ENCODE data around the gene ZNF813. TPM values are rescaled to one million over a fixed set of nuclear protein-coding genes. Genes with fewer than 3 reads are reported as not detected.
"Not testable (repeated sequence)": the region's sequence is repeated elsewhere in the genome, so short reads cannot be mapped to it uniquely, and the experiment has no call there.

The ZNF813 gene
- total and polyA plus RNA-seq, 9 of the 15 experiments (the other 6 are each of a cell fraction or from before 2014, with no cell fraction given): 1.3 to 8.0 (median 5.3) TPM

DNA sequence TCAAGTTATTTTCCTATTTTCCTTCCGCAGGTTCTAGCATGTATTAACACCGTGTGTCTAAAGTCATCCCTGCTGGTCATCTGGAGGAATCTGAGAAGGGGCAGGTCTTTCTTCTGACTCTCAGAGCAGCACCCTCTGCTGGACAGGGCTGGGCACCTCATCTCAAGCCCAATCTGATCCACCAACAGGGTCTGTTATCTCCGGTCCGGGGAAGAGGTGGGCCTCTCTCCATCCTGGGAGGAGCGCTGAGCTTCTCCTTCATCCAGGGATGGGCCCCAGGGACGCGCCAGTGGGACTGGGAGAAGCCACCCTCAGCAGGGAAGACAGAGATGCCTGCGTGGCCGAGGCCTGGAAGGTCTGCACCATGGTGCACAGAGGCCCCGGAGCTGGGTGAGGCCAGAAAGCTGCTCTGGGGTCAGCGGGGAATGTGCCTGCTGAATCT lies 44.4 kb downstream of the ZNF813 start (continued):
- TF ChIP-seq, protein P1, sequence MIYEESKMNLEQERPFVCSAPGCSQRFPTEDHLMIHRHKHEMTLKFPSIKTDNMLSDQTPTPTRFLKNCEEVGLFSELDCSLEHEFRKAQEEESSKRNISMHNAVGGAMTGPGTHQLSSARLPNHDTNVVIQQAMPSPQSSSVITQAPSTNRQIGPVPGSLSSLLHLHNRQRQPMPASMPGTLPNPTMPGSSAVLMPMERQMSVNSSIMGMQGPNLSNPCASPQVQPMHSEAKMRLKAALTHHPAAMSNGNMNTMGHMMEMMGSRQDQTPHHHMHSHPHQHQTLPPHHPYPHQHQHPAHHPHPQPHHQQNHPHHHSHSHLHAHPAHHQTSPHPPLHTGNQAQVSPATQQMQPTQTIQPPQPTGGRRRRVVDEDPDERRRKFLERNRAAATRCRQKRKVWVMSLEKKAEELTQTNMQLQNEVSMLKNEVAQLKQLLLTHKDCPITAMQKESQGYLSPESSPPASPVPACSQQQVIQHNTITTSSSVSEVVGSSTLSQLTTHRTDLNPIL (CRISPR knock-in tag; IDR thresholded peaks at IDR 0.05): no peak

DNA sequence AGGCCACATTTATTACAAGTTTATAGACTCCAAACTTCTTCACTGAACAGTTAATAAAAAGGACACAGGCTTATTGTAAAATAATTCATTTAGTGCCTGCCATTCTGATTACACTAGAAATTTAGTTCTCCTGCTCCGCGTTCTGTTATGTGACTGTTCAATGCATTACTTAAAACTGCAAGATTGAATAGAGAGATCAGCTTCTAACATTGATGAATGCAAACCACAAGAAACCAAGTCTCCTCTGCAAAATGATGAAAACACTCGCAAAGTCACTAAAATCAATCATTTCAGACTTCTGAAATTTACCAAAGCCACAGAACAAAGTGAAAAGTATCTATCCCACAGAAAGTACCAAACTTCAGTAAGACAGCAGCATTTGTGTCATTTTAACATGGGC lies 47.5 kb downstream of the ZNF813 start:
- H3K9me1 ChIP-seq (ENCODE audit: control insufficient read depth, insufficient read depth, low read length); BruUV-seq (replicated peaks); H4K20me1 ChIP-seq (replicated peaks; ENCODE audit: control insufficient read depth, insufficient read depth, low read length); H3K4me3 ChIP-seq; in situ Hi-C loops (cut with MboI); DNase-seq (ENCODE audit: extremely low read depth in 1 of 4, low spot score in 3 of 4); H2AFZ ChIP-seq (ENCODE audit: low read depth, low read length); FAIRE-seq; POLR2A ChIA-PET; H3K27ac ChIP-seq (ENCODE audit: extremely low read depth, low read depth, low read length); CTCF ChIA-PET (ENCODE audit: low intra/inter-chr PET ratio); H3K9ac ChIP-seq (ENCODE audit: insufficient read depth in 1 of 2, low read depth in 2 of 2, low read length in 2 of 2); ATAC-seq; H3K4me1 ChIP-seq (replicated peaks in 1 of 2; ENCODE audit: control insufficient read depth in 2 of 2, insufficient read depth in 2 of 2, low read length in 2 of 2); H3K36me3 ChIP-seq (ENCODE audit: control insufficient read depth, insufficient read depth, low read length); H3K79me2 ChIP-seq (ENCODE audit: control insufficient read depth, insufficient read depth, low read length); H3K9me3 ChIP-seq (replicated peaks; ENCODE audit: control insufficient read depth, insufficient read depth, low read depth, low read length); H3K27me3 ChIP-seq (ENCODE audit: control insufficient read depth in 2 of 2, insufficient read depth in 2 of 2, low read length in 2 of 2); H3K4me2 ChIP-seq (ENCODE audit: insufficient read depth, low read length): not testable (repeated sequence)
- 10% methylated on average over 3 of the region's 3 CpGs for WGBS (ENCODE audit: insufficient coverage, low coverage, missing lambda C conversion rate)
- intact Hi-C loops (cut with micrococcal nuclease): loop anchor here (10.0 kb wide), 1 partner anchor 230 kb away; no protein-coding TSS in a partner anchor

Data from K562 (cell line).